ENCODE data around the gene MRPL23. TPM values are rescaled to one million over a fixed set of nuclear protein-coding genes. Genes with fewer than 3 reads are reported as not detected.

Gene MRPL23
- total RNA-seq, 1 experiment from 2014 or later: 219 TPM

DNA sequence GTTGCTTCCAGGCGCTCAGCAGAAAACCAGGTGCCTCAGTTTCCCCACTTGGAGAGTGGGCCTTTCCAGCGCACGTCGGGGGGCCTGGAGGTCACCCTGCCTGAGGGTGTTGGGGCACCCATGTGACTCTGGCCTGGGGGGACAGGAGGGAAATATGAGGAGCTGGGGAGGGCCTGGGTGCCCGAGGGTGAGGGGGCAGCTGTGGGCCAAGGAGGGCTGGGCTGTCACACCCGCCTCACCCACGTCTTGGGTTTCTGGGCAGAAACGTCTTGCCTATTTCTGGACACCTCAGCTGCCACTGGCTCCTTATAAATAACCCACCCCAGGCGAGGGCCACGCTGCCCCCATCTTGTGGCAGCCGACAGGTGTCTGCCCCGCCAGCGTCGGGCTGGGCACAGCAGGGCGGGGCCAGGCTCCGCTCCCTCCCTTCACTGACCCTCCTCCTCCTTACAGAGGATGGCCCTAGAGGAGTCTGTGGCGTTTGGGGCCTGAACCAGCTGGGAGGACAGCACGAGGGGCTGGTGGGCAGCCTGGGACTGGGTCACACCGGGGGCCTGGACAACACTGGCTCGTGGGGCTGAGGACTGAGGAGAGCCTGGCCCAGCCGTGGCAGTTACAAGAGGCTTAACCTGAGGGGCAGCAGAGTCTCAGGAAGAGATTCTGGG lies 26.1 kb upstream of the MRPL23 start:
- peak; percentile 40 for DNase-seq (ENCODE audit: low read depth)

GRCh38 chr11:1921574-1922141 lies 25.5 kb upstream of the MRPL23 start:
- DNase-seq (ENCODE audit: low read depth): peak; percentile 64

- DNase-seq (ENCODE audit: low read depth): no peak
Observed at GRCh38 chr11:1922481-1923081, 24.6 kb upstream of the MRPL23 start.

DNA sequence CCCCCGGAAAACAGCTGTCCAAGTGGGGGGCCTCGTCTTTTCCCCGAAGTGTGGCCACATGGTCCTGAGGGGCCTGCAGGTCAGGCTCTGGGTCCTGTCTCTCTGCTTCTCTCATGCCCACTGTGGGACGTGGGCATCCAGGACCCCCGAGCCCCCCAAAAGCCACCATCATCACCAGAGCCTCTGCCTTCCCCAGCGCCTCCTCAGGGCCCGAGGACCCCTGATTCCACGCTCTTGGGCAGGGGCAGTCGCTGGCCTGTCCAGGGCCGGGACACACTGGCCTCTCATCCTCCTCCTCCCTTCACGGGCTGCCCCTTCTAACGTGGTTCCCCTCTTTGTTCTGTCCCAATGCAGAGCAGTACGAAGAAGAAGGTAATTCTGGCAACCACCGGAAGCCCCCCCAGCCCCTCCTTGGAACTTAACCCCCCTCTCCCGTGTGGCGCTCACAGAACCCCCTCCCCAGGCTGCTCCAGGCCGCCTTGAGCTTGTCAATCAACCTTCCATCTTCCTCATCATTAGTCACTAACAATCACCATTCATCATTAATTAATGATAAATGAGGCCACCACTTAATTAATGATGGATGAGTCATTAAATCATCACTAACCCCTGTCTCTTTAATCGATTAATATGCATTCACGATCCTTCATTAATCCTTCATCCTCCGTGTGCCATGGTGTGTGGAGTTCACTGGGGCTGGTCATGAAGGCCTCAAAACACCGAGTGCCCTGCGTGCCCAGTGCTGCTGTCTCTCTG lies 23.8 kb upstream of the MRPL23 start:
- no peak for DNase-seq (ENCODE audit: low read depth)

DNA sequence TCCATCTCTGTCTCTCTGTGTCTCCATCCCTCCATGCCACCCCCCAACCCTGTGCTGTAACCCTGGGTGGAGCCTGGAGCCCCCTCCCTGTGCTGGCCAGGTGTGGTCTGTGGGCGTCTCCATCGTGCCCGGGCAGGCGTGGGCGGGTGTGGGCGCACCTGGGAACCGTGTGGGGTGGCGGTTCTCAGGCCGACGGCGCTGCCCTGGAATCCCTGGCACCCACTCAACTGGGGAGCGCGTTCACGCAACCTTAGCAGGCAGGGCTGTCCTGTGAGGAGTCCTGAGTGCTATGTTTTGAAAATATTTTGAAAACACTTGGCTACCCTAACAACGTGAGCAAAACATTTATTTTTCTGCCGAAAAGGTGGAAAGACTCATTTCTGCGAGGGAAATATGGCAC lies 23.0 kb upstream of the MRPL23 start:
- no peak for DNase-seq (ENCODE audit: low read depth)

DNA sequence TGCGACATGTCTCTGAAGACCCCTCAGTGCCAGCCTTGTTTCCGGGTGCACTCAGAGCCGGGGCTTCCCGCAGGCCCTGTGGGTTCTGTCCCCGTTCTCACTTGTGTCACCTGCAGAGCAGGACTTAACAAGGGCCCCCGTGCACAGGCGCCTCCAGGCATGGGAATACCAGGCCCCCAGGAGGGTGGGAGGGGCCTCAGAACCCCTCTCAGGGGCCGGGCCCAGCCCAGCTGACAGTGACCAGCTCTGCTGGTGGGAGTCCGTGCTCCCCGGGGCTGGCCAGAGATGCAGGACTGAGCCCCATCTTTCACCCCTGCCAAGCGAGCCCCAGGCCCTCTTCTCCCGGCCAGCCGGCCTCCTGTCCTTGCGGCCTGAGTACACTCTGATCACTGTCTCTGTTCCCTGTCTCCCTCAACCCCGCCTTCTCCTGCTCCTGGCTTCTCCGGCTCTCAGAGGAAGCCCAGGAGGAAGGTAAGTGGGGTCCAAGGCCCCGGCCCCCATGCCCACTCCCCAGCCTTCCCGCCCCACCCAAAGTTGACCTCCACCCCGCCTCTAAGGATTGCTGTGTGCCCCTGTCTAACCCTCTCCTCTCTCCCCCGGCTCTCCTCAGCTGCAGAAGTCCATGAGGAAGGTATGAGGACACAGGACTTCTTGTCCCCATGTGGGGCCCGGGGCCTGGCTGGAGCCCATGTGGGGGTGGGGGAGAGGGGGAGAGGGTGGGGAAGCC lies 22.3 kb upstream of the MRPL23 start:
- DNase-seq (ENCODE audit: low read depth): no peak

- DNase-seq (ENCODE audit: low read depth): no peak
Observed at GRCh38 chr11:1925373-1926155, 21.6 kb upstream of the MRPL23 start.

DNA sequence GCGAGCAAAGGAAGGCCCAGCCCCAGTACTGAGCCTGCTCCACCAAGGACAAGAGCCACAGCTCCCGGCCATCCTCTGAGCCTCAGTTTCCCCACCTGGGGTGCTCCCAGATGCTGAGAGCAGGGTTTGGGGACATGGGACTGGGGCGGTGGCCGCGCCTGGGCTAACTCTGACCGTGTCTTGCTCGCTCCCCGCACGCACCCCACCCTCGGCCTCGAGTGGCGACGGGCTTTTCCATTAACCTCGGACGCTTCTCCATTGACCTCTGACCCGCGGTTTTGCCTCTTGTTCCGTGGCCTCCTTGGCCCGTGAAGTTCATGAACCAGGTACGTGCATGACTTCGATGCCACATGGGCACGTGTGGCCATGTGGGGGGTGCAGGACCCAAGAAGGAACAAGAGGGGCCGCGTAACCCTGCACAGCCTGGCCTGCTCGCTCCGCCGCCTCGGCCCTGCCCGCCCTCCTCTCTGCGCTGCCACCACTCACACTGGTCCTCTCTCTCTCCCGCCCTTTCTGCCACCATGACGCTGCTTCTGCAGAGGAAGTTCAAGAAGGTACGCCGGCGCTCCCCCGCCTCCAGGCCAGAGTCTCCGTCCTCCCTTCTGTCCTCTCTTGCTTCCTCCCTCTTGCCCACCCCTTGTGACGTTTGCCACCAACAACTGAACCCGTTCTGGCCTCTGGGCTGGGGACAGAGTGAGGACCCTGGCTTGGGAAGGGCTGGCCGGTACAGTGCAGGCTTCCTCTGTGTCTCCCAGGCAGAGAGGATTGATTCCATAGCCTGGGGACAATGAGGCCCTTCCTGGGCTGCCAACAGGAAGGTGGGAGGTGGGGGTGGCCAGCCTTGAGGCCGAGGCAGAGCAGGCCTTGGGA lies 20.7 kb upstream of the MRPL23 start:
- DNase-seq (ENCODE audit: low read depth): no peak

DNA sequence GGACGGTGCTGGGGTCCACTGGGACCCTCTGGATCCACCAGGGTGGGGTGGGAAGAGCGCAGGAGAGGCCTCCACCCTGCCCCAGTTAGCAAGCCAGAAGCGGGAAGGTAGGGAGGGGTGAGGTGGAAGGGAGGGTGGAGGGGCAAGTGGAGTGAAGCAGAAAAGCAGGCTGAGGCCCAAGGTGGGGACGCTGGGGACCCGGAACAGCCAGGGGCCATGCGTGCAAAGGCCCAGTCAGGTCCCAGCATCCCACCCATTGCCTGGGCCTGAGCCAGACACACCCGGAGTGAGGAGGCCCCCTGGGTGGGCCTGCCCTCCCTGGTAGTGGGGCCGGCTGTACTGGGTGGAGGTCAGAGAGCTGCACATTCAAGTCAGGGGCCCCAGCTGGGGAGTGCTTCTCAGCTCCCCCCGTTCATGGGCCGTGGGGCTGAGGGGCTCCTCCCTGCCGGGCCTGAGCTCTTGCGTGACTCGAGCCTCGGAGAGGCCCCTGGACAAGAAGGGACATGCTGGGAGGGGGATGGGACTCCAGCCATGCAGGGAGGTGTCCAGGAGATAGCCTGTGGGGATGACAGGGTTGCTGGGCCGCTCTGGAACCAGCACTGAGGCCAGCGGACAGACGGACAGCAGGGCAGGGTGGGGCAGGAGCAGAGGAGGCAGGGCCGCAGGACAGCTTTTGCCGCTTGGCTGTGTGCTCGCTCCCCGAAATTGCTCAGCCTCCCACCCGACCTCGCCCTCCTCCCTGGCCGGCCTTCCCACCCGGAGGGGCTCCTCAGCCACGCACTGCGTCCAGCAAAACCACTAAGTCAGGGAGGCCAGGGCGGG lies 19.9 kb upstream of the MRPL23 start:
- no peak for DNase-seq (ENCODE audit: low read depth)

DNA sequence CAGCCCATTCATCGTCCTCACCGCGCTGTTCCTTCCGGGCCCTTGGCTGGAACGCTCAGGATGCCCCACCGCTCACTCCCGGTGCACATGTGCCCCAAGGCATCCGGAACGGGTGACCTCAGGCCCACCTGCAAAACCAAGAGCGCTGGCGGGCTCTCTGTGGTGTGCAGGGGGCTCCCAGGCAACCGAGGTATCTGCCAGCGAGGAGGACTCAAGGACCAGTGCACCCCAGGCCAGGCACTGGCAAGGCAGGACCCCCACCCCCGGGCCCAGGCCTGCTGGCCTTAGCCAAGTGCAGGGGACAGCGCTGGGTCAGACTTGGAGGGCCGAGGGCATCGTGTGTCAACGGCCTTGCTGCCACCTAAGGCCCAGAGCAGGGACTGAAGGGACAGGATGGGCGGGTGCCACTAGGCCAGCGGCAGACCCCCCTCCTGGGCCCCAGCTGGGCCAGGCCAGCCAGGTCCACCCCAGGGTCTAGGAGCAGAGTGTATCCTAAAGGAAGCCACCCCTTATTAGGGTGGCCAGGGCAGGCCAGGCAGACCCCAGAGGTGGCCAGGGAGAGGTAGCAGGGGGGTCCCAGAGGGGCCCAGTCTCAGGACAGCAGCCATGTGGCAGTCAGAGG lies 19.2 kb upstream of the MRPL23 start:
- no peak for DNase-seq (ENCODE audit: low read depth)

DNA sequence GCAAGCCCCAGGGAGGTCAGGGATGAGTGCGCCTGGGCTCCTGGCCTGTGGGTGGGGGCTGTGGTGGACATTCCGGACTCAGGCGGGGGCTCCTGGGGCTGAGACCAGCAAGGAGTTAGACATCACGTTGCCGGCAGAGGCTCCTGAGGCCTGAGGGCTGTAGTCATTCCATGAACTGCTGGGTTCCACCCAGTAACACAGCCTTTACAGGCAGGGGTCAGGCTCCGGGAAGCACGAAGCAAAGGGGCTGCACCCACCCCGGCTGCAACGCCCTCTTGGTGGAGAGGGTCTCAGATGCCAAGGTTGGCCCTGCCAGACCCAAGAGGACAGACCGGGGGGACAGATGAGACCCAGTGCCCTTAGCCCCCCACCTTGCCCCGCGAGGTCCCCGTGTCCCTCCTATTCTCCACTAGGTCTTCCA lies 18.7 kb upstream of the MRPL23 start:
- DNase-seq (ENCODE audit: low read depth): no peak

DNA sequence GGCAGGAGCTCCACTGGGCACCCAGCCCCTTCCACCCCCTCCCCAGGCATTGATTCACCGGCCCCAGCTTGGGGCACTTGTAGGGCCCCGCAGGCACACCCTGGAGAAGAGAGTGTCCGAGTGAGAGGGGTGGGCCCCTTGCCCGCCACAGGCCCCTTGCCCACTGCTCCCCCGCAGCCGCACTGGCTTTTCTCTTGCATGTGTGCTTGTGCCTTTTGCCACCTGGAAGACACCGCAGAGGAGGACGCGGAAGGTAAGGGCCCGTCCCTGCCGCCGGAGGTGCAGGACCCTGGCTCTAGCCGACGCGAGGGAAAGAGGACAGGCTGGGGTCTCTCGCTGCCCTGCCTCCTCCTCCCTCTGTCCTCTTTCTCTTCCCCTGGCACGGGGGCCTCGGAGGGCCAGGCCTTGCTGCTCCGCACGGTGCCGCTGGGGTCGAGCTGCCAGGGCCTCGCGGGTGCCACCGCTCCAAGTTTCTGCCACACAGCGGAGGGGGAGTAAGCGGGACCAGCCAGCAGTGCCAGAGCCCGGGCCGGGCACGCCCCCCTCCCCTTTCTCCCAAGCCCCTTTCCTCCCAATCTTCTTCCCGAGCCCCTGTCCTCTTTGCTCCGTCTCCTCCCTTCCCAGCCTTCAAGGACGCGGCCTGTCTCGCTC lies 18.1 kb upstream of the MRPL23 start:
- DNase-seq (ENCODE audit: low read depth): no peak

GRCh38 chr11:1929621-1930461 lies 17.3 kb upstream of the MRPL23 start:
- DNase-seq (ENCODE audit: low read depth): no peak

DNA sequence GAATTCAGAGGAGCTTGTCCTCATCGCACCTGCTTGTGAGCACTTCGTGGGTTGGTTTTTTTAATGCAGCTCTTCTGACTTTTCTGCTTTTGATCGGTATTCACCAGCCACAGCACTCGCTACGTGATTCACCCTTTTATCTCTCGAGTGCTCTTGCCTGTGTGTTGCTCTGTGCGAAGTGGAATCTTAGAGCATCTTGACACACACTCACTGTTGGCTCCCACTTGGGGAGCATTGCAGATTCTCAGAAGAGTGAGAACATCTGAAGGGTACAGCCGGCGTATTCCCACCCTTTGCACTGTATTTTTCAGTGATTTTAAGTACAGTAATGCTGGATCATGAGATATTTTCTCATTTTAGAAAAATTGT lies 16.7 kb upstream of the MRPL23 start:
- DNase-seq (ENCODE audit: low read depth): no peak

DNA sequence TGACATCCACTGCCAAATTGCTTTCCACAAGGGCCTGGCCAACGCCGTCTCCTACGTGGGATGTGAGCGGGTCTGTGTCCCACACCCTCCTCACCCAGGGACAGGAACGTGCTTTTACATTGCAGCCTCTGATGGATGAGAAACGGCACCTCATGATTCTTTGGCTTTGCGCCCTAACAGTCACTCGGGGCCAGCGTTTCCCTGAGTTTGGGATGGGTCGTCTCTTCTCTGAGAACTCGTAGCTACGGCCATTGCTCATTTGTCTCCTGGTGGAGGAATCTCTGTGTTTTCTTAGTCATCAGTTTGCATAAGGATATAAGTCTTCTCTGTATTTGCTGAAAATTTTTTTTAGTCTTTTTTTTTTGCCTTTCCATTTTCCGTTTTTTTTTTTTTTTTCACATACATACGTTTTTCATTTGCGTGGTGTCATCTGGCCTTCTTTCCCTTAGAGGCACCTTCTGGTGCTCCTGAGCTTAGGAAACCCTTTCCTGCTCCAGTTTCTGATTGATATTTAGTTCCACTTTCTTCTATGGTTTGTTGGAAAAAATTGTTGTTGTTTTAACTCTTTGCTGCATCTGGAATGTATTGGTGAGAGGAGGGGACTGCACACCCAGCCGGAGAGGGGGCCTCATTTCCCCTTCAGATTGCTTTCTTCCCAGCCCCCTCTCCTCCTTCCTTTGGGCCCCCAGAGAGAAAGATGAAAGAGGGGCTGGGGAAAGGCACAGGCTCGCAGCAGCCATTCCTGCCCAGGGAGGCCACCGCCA lies 15.6 kb upstream of the MRPL23 start:
- no peak for DNase-seq (ENCODE audit: low read depth)

DNA sequence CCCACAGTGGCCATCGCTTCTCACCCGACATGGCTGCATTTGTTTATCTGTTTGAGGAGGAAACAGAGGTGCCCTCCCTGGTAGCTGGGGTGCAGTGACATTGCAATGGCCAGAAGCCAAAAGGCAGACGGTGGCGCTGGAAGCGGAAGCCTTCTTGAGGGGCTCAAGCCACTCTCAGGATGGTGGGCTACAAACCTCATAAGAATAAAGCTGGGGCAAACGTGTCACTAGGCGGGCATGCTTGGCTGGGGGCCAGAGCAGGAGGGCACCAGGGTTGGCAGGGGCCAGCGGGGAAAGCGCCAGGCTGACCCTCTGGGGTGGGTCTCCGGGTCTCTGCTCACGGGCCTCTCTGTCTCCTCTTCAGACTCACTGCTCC lies 15.0 kb upstream of the MRPL23 start:
- DNase-seq (ENCODE audit: low read depth): no peak

- no peak for DNase-seq (ENCODE audit: low read depth)
Observed at GRCh38 chr11:1932681-1933080, 14.5 kb upstream of the MRPL23 start.
